Glutamatergic neuron (in vitro differentiated cells): ENCODE data around the gene RAB39A. TPM values are rescaled to one million over a fixed set of nuclear protein-coding genes. Genes with fewer than 3 reads are reported as not detected.

ENCODE experiments used
- DNase-seq: peaks from one replicate; pipeline ENCODE4 v3.0.0; 2022
- H3K27ac Mint-ChIP-seq: one replicate; pipeline ENCODE4 v1.8.0; 2020; ENCODE audit warnings: mild to moderate bottlenecking, mixed read lengths, inconsistent platforms; ENCODE audit not compliant: unreplicated experiment
- H3K27me3 Mint-ChIP-seq: one replicate; pipeline ENCODE4 v1.8.0; 2020; ENCODE audit warnings: mild to moderate bottlenecking, moderate library complexity, mixed read lengths, inconsistent platforms; ENCODE audit not compliant: unreplicated experiment
- H3K36me3 Mint-ChIP-seq: one replicate; pipeline ENCODE4 v1.8.0; 2020; ENCODE audit warnings: mild to moderate bottlenecking, mixed read lengths, inconsistent platforms; ENCODE audit not compliant: unreplicated experiment
- H3K4me1 Mint-ChIP-seq: one replicate; pipeline ENCODE4 v1.8.0; 2020; ENCODE audit warnings: mild to moderate bottlenecking, low read depth, mixed read lengths, inconsistent platforms; ENCODE audit not compliant: unreplicated experiment
- H3K4me3 Mint-ChIP-seq: one replicate; pipeline ENCODE4 v1.8.0; 2020; ENCODE audit warnings: mild to moderate bottlenecking, mixed read lengths, inconsistent platforms; ENCODE audit not compliant: unreplicated experiment
- H3K9me3 Mint-ChIP-seq: one replicate; pipeline ENCODE4 v1.8.0; 2020; ENCODE audit warnings: mild to moderate bottlenecking, moderate library complexity, mixed read lengths, inconsistent platforms; ENCODE audit not compliant: unreplicated experiment
- CTCF ChIP-seq: fragments of 200-600 bp; sonication (generic); IDR thresholded peaks from one replicate; pipeline ENCODE4 v1.5.0; 2021; ENCODE audit not compliant: partially characterized antibody, unreplicated experiment
- total RNA-seq: library from RNA; stranded (reverse); fragmentation: NEBNext Ultra II Directional; extraction: Animal tissue kit (Norgen Biotek cat#: 25700); gene quantifications from one replicate; pipeline ENCODE4 v1.2.1, GENCODE V29; 2021; ENCODE audit not compliant: unreplicated experiment

The RAB39A gene
- total RNA-seq, 1 donor from 2014 or later = 21.9 TPM

GRCh38 chr11:108009497-108010370 is 81.5 kb downstream of the RAB39A start:
- Mint-ChIP-seq H3K9me3 (peaks cover 2% of the 10 kb centered on the region), H3K4me3 (peak overlapping the region; percentile 89), H3K36me3 (no peaks in the 10 kb centered on the region), H3K27me3 (peaks cover 4% of the 10 kb centered on the region), H3K27ac (peak overlapping the region; percentile 97), H3K4me1 (peaks cover 9% of the 10 kb centered on the region)
- no peak for TF ChIP-seq CTCF
- DNase-seq = no peak

GRCh38 chr11:108012139-108012725 is 84.0 kb downstream of the RAB39A start:
- Mint-ChIP-seq H3K4me3 (no peak overlapping the region), H3K36me3 (no peaks in the 10 kb centered on the region), H3K27me3 (peaks cover 6% of the 10 kb centered on the region), H3K4me1 (peaks cover 9% of the 10 kb centered on the region), H3K9me3 (peaks cover 2% of the 10 kb centered on the region), H3K27ac (no peak overlapping the region)
- TF ChIP-seq CTCF = no peak
- DNase-seq = no peak

Other genes starting within 250 kb of the RAB39A start
- gene SLN, start 216.4 kb upstream of the RAB39A start, total RNA-seq = not detected
- 3.5 TPM for gene SLC35F2, start 69.7 kb upstream of the RAB39A start, total RNA-seq
- gene CUL5, start 80.5 kb downstream of the RAB39A start, total RNA-seq = 40.5 TPM
- 39.4 TPM for gene ACAT1, start 193.1 kb downstream of the RAB39A start, total RNA-seq